B cell (primary cell): ENCODE data around the gene TDRD9. TPM values are rescaled to one million over a fixed set of nuclear protein-coding genes. Genes with fewer than 3 reads are reported as not detected.

ENCODE experiments used
- ATAC-seq: fragments of 200-7000 bp; cut with Tn5 transposase; one replicate; pipeline ENCODE4 v1.10.0; 2021; ENCODE audit warnings: low read depth, mild to moderate bottlenecking, moderate number of reproducible peaks, moderate library complexity
- CTCF ChIA-PET: fragments of 350-600 bp; sonication (Branson Sonifier 250); formaldehyde crosslinking; loops from one replicate; lab custom pipeline; 2021; ENCODE audit warnings: antibody characterized with exemption, inconsistent platforms; lab: Charles Lee
- POLR2A ChIA-PET: fragments of 350-600 bp; sonication (Branson Sonifier 250); formaldehyde crosslinking; loops from one replicate; lab custom pipeline; 2021; ENCODE audit warnings: antibody characterized with exemption; lab: Charles Lee
- DNase-seq: peaks from one replicate; pipeline ENCODE4 v3.0.0; 2013
- H2AFZ ChIP-seq: 2 replicates; pipeline ENCODE4 v1.6.1; 2012; ENCODE audit warnings: mild to moderate bottlenecking, low read depth, low read length; ENCODE audit not compliant: insufficient read depth, poor library complexity, severe bottlenecking
- H3K27ac ChIP-seq, 2 donors: 1 replicate in 1 of 2; 2 replicates in 1 of 2; pipeline ENCODE4 v1.5.1; 2012 to 2013; ENCODE audit warnings: low read length in 2 of 2, mild to moderate bottlenecking in 2 of 2, moderate library complexity in 1 of 2
- H3K27me3 ChIP-seq, 4 experiments: fragments of 200-600 bp in 1 of 4; sonication (generic) in 1 of 4; replicated peaks in 1 of 4; 1 replicate in 2 of 4; 2 replicates in 2 of 4; pipeline versions ENCODE4 v1.6.1 to v1.7.0; 2013 to 2016; ENCODE audit warnings: low read length in 3 of 4, mild to moderate bottlenecking in 2 of 4, mixed read lengths in 1 of 4, moderate library complexity in 1 of 4; ENCODE audit not compliant: insufficient read depth in 4 of 4, control insufficient read depth in 3 of 4; ENCODE audit errors: control extremely low read depth in 1 of 4
- H3K36me3 ChIP-seq, 2 experiments: replicated peaks in 1 of 2; 1 replicate in 1 of 2; 2 replicates in 1 of 2; pipeline versions ENCODE4 v1.6.1 to v1.7.1; 2013; ENCODE audit warnings: low read length in 1 of 2; ENCODE audit not compliant: insufficient read depth in 2 of 2, control insufficient read depth in 1 of 2; ENCODE audit errors: control extremely low read depth in 1 of 2, extremely low read depth in 1 of 2
- H3K4me1 ChIP-seq, 2 donors: fragments of 200-600 bp in 1 of 2; sonication (generic) in 1 of 2; 1 replicate in 1 of 2; 2 replicates in 1 of 2; pipeline versions ENCODE4 v1.5.1 to v1.6.1; 2013 to 2017; ENCODE audit warnings: low read length in 2 of 2; ENCODE audit not compliant: control insufficient read depth in 2 of 2, insufficient read depth in 2 of 2
- H3K4me2 ChIP-seq: replicated peaks from 2 replicates; pipeline ENCODE3; 2012; ENCODE audit warnings: mild to moderate bottlenecking, low read depth, low read length; ENCODE audit not compliant: poor library complexity, severe bottlenecking
- H3K4me3 ChIP-seq, 5 experiments: fragments of 200-600 bp in 1 of 5; sonication (generic) in 1 of 5; 1 replicate in 3 of 5; 2 replicates in 2 of 5; pipeline versions ENCODE4 v1.5.1 to v1.7.0; 2011 to 2016; ENCODE audit warnings: low read length in 4 of 5, mild to moderate bottlenecking in 4 of 5, low read depth in 2 of 5, control low read depth in 1 of 5, moderate library complexity in 1 of 5; ENCODE audit not compliant: insufficient read depth in 1 of 5; ENCODE audit errors: control extremely low read depth in 1 of 5, extremely low read depth in 1 of 5
- H3K79me2 ChIP-seq: fragments of 200-600 bp; sonication (generic); one replicate; pipeline ENCODE4 v1.6.0; 2016; ENCODE audit warnings: low read length; ENCODE audit not compliant: control insufficient read depth, insufficient read depth
- H3K9ac ChIP-seq: fragments of 200-600 bp; sonication (generic); 2 replicates; pipeline ENCODE4 v1.6.1; 2017; ENCODE audit warnings: mild to moderate bottlenecking, low read length, moderate library complexity
- H3K9me3 ChIP-seq, 3 donors: one replicate each; pipeline versions ENCODE4 v1.6.1 to v1.7.1; 2013; ENCODE audit warnings: low read length in 2 of 3; ENCODE audit not compliant: control insufficient read depth in 2 of 3, insufficient read depth in 1 of 3; ENCODE audit errors: control extremely low read depth in 1 of 3
- H4K20me1 ChIP-seq: 2 replicates; pipeline ENCODE4 v1.6.0; 2012; ENCODE audit warnings: mild to moderate bottlenecking, low read length; ENCODE audit not compliant: insufficient read depth, control insufficient read depth, poor library complexity, severe bottlenecking
- H3K27ac Mint-ChIP-seq: one replicate; pipeline ENCODE4 v1.8.0; 2021; ENCODE audit warnings: mixed read lengths
- H3K27me3 Mint-ChIP-seq: one replicate; pipeline ENCODE4 v1.8.0; 2021; ENCODE audit warnings: mixed read lengths
- H3K4me1 Mint-ChIP-seq: one replicate; pipeline ENCODE4 v1.8.0; 2021; ENCODE audit warnings: mixed read lengths
- H3K4me3 Mint-ChIP-seq: one replicate; pipeline ENCODE4 v1.8.0; 2021; ENCODE audit warnings: mixed read lengths
- H3K9me3 Mint-ChIP-seq: one replicate; pipeline ENCODE4 v1.8.0; 2022; ENCODE audit warnings: mixed read lengths; ENCODE audit not compliant: insufficient read depth
- CTCF ChIP-seq: fragments of 200-600 bp; IDR thresholded peaks from one replicate; pipeline ENCODE4 v1.8.0; 2022; ENCODE audit warnings: antibody characterized with exemption, mild to moderate bottlenecking
- EZH2 ChIP-seq: IDR thresholded peaks from 2 replicates; pipeline ENCODE4 v1.6.1; 2012; ENCODE audit warnings: borderline replicate concordance, low read depth, mild to moderate bottlenecking, moderate library complexity, low read length; ENCODE audit not compliant: insufficient read depth, poor library complexity, severe bottlenecking
- WGBS: methylation state at CpG from one replicate; pipeline ENCODE4 v1.1.5; 2013; ENCODE audit warnings: missing lambda C conversion rate; ENCODE audit not compliant: insufficient coverage; 5-methylcytosine and 5-hydroxymethylcytosine counted together
- intact Hi-C: fragments of 100-400 bp; cut with micrococcal nuclease; formaldehyde crosslinking; loops from one replicate; pipeline ENCODE4 v1.10.0; 2022
- polyA plus RNA-seq: library from polyadenylated mRNA; depleted of rRNA; stranded (reverse); fragments of >200 nt; gene quantifications from 2 replicates; pipeline ENCODE4 v1.2.3, GENCODE V29; 2012
- total RNA-seq, 2 donors: library from RNA; stranded (reverse); fragments of 120-200 nt in 1 of 2; gene quantifications; 1 replicate in 1 of 2; 2 replicates in 1 of 2; pipeline versions ENCODE4 v1.2.3 to v1.2.4, GENCODE V29; 2013 to 2022

TDRD9 gene
- total and polyA plus RNA-seq, 2 donors (not counting 1 experiment from before 2014, with no cell fraction given), result 1.1 to 2.4 TPM

- Histone ChIP-seq H3K27ac (no peak overlapping the region), H3K4me1 (no peaks in the 10 kb centered on the region), H3K4me3 (no peak overlapping the region), H3K9ac (no peak overlapping the region), H3K27me3 (peaks cover 0 to 15% (median 1%) of the 10 kb centered on the region in 4 experiments), H3K79me2 (no peaks in the 10 kb centered on the region), H3K4me2 (no peak overlapping the region), H4K20me1 (no peaks in the 10 kb centered on the region), H3K36me3 (no peaks in the 10 kb centered on the region), H3K9me3 (peaks cover 0 to 2% (median 0%) of the 10 kb centered on the region in 3 donors), H2AFZ (no peak overlapping the region)
- H3K27me3 Mint-ChIP-seq, result peaks cover 45% of the 10 kb centered on the region
- H3K4me1 Mint-ChIP-seq, result no peaks in the 10 kb centered on the region
- peaks cover 5% of the 10 kb centered on the region for H3K9me3 Mint-ChIP-seq
- H3K27ac Mint-ChIP-seq, result no peak overlapping the region
- ATAC-seq (no peak), DNase-seq (no peak)
- ChIA-PET CTCF (no interaction called here), POLR2A (no interaction called here)
- intact Hi-C loops, result no loop called here
- WGBS, result 83% methylated on average over 1 of the region's 5 CpGs
- TF ChIP-seq EZH2 (no peak), CTCF (no peak)
- no peak overlapping the region for H3K4me3 Mint-ChIP-seq
These were observed 15.4 kb downstream of the TDRD9 start for GRCh38 chr14:103943673-103944072.

- TF ChIP-seq EZH2 (no peak), CTCF (no peak)
- Mint-ChIP-seq H3K27ac (no peak overlapping the region), H3K27me3 (peaks cover 28% of the 10 kb centered on the region), H3K4me3 (no peak overlapping the region), H3K9me3 (peaks cover 5% of the 10 kb centered on the region), H3K4me1 (no peaks in the 10 kb centered on the region)
- no peak for DNase-seq
- POLR2A ChIA-PET, result no interaction called here
- CTCF ChIA-PET, result no interaction called here
- no peak overlapping the region for H3K4me3 ChIP-seq
- no peaks in the 10 kb centered on the region for H3K79me2 ChIP-seq
- peaks cover 0 to 12% (median 1%) of the 10 kb centered on the region in 4 experiments for H3K27me3 ChIP-seq
- no peak overlapping the region for H3K9ac ChIP-seq
- ATAC-seq, result no peak
- intact Hi-C loops, result no loop called here
- no peak overlapping the region for H3K27ac ChIP-seq
- H2AFZ ChIP-seq, result no peak overlapping the region
- H3K4me2 ChIP-seq, result no peak overlapping the region
- no peaks in the 10 kb centered on the region for H4K20me1 ChIP-seq
- H3K4me1 ChIP-seq, result no peaks in the 10 kb centered on the region
- H3K36me3 ChIP-seq, result no peaks in the 10 kb centered on the region
- WGBS, result no CpG with 5 or more reads among the region's 2 CpGs
- H3K9me3 ChIP-seq, result peaks cover 0 to 2% (median 0%) of the 10 kb centered on the region in 3 donors
These were observed 18.7 kb downstream of the TDRD9 start for GRCh38 chr14:103946975-103947374.
